ENCODE data around the gene NELFB. TPM values are rescaled to one million over a fixed set of nuclear protein-coding genes. Genes with fewer than 3 reads are reported as not detected.

The NELFB gene
- total and polyA plus RNA-seq, 9 of the 15 experiments (the other 6 are each of a cell fraction or from before 2014, with no cell fraction given): 0.24 to 84.0 (median 29.7) TPM

GRCh38 chr9:137227054-137227852, 27.9 kb upstream of the NELFB start, which contains the start of gene RNF224 (continued):
- TF ChIP-seq, protein P1, sequence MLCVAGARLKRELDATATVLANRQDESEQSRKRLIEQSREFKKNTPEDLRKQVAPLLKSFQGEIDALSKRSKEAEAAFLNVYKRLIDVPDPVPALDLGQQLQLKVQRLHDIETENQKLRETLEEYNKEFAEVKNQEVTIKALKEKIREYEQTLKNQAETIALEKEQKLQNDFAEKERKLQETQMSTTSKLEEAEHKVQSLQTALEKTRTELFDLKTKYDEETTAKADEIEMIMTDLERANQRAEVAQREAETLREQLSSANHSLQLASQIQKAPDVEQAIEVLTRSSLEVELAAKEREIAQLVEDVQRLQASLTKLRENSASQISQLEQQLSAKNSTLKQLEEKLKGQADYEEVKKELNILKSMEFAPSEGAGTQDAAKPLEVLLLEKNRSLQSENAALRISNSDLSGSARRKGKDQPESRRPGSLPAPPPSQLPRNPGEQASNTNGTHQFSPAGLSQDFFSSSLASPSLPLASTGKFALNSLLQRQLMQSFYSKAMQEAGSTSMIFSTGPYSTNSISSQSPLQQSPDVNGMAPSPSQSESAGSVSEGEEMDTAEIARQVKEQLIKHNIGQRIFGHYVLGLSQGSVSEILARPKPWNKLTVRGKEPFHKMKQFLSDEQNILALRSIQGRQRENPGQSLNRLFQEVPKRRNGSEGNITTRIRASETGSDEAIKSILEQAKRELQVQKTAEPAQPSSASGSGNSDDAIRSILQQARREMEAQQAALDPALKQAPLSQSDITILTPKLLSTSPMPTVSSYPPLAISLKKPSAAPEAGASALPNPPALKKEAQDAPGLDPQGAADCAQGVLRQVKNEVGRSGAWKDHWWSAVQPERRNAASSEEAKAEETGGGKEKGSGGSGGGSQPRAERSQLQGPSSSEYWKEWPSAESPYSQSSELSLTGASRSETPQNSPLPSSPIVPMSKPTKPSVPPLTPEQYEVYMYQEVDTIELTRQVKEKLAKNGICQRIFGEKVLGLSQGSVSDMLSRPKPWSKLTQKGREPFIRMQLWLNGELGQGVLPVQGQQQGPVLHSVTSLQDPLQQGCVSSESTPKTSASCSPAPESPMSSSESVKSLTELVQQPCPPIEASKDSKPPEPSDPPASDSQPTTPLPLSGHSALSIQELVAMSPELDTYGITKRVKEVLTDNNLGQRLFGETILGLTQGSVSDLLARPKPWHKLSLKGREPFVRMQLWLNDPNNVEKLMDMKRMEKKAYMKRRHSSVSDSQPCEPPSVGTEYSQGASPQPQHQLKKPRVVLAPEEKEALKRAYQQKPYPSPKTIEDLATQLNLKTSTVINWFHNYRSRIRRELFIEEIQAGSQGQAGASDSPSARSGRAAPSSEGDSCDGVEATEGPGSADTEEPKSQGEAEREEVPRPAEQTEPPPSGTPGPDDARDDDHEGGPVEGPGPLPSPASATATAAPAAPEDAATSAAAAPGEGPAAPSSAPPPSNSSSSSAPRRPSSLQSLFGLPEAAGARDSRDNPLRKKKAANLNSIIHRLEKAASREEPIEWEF (CRISPR knock-in tag; IDR thresholded peaks at IDR 0.05): no peak
- no peak for TF ChIP-seq ZBTB49 (CRISPR knock-in tag; IDR thresholded peaks at IDR 0.05; ENCODE audit: borderline replicate concordance)
- no peak for TF ChIP-seq NR2F6 (CRISPR knock-in tag; IDR thresholded peaks at IDR 0.05)
- TF ChIP-seq U2AF1 (optimal IDR thresholded peaks at IDR 0.05; ENCODE audit: low read depth, low read length): no peak
- peak; percentile 48; the same call in 1 of the 2 replicates for TF ChIP-seq POLR2G (IDR thresholded peaks at IDR 0.05; ENCODE audit: low read depth, low read length)
- TF ChIP-seq TSC22D4 (tag; IDR thresholded peaks at IDR 0.05): no peak
- TF ChIP-seq, protein P2, sequence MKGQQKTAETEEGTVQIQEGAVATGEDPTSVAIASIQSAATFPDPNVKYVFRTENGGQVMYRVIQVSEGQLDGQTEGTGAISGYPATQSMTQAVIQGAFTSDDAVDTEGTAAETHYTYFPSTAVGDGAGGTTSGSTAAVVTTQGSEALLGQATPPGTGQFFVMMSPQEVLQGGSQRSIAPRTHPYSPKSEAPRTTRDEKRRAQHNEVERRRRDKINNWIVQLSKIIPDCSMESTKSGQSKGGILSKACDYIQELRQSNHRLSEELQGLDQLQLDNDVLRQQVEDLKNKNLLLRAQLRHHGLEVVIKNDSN (CRISPR knock-in tag; IDR thresholded peaks at IDR 0.05): no peak
- TF ChIP-seq ILK (tag; IDR thresholded peaks at IDR 0.05; ENCODE audit: borderline replicate concordance, low read depth): no peak
- TF ChIP-seq ERF (CRISPR knock-in tag; IDR thresholded peaks at IDR 0.05): no peak
- TF ChIP-seq IRF2 (CRISPR knock-in tag; IDR thresholded peaks at IDR 0.05): no peak
- no peak for TF ChIP-seq SAFB (IDR thresholded peaks at IDR 0.05; ENCODE audit: borderline replicate concordance, low read depth, low read length)
- TF ChIP-seq ZNF184 (CRISPR knock-in tag; IDR thresholded peaks at IDR 0.05): no peak
- TF ChIP-seq DACH1 (IDR thresholded peaks at IDR 0.05; ENCODE audit: partially characterized antibody): peak; percentile 13
- TF ChIP-seq RAD21 (CRISPR knock-in tag; conservative IDR thresholded peaks at IDR 0.05 in 1 of 2, IDR thresholded peaks at IDR 0.05 in 1 of 2): peak; percentile 96 to 98
- peak; percentile 11; the same call in 1 of the 2 replicates for TF ChIP-seq TOE1 (IDR thresholded peaks at IDR 0.05; ENCODE audit: borderline replicate concordance)
- TF ChIP-seq TOE1 (CRISPR knock-in tag; IDR thresholded peaks at IDR 0.05; ENCODE audit: borderline replicate concordance, low read depth): 0 out of 2 replicates have a peak, but pooled peaks have one; percentile 33
- no peak for TF ChIP-seq NEUROD1 (IDR thresholded peaks at IDR 0.05; ENCODE audit: borderline replicate concordance, low read depth, low read length, partially characterized antibody)
- TF ChIP-seq KAT2B (IDR thresholded peaks at IDR 0.05; ENCODE audit: low read depth, low read length): no peak
- no peak for TF ChIP-seq XRCC3 (IDR thresholded peaks at IDR 0.05)
